Prostate gland (tissue), 2 donors: ENCODE results near the gene TMEM116. TPM values are rescaled to one million over a fixed set of nuclear protein-coding genes. Genes with fewer than 3 reads are reported as not detected.
"Not testable (repeated sequence)": the region's sequence is repeated elsewhere in the genome, so short reads cannot be mapped to it uniquely, and the experiment has no call there.

ENCODE experiments used
- DNase-seq: peaks from one replicate; pipeline ENCODE4 v3.0.0-alpha.2; 2019; ENCODE audit warnings: low spot score
- H3K27ac ChIP-seq, 2 donors: fragments of 200-600 bp; sonication (generic); 2 replicates each; pipeline ENCODE4 v1.5.1; 2017 to 2019
- H3K27me3 ChIP-seq: fragments of 200-600 bp; sonication (generic); replicated peaks from 2 replicates; pipeline ENCODE4 v1.5.1; 2019; ENCODE audit not compliant: insufficient read depth
- H3K36me3 ChIP-seq, 2 donors: fragments of 200-600 bp; sonication (generic); 1 replicate in 1 of 2; 2 replicates in 1 of 2; pipeline versions ENCODE4 v1.5.1 to v1.8.1; 2017 to 2019
- H3K4me1 ChIP-seq: fragments of 200-600 bp; sonication (generic); replicated peaks from 2 replicates; pipeline ENCODE4 v1.5.1; 2019
- H3K4me3 ChIP-seq, 2 donors: fragments of 200-600 bp; sonication (generic); 2 replicates each; pipeline ENCODE4 v1.5.1; 2017 to 2019
- H3K9me3 ChIP-seq: fragments of 200-600 bp; sonication (generic); 2 replicates; pipeline ENCODE4 v1.5.1; 2017
- POLR2A ChIP-seq: fragments of 450-650 bp; IDR thresholded peaks from one replicate; pipeline ENCODE4 v1.6.1; 2016; ENCODE audit warnings: antibody characterized with exemption, mild to moderate bottlenecking
- POLR2AphosphoS5 ChIP-seq: sonication (generic); formaldehyde crosslinking; IDR thresholded peaks from one replicate; pipeline ENCODE4 v1.6.1; 2017; ENCODE audit warnings: antibody characterized with exemption
- WGBS: methylation state at CpG from one replicate; pipeline ENCODE4 v1.1.5; 2018; 5-methylcytosine and 5-hydroxymethylcytosine counted together
- intact Hi-C: fragments of 100-400 bp; cut with DNase I; formaldehyde crosslinking; loops from one replicate; pipeline ENCODE4 v1.14.2; 2022
- total RNA-seq, 2 donors: library from RNA; depleted of rRNA; stranded (reverse); fragments of >200 nt; gene quantifications; one replicate each; pipeline ENCODE4 v1.1.0, GENCODE V29; 2016
- TF ChIP-seq, protein P1 (sequence below), 4 experiments: fragments of 200-600 bp in 2 of 4; fragments of 450-650 bp in 2 of 4; sonication (generic) in 2 of 4; IDR thresholded peaks; 1 replicate in 3 of 4; 2 replicates in 1 of 4; pipeline ENCODE4 v1.5.1; 2016 to 2019; ENCODE audit warnings: antibody characterized with exemption in 4 of 4, mild to moderate bottlenecking in 2 of 4, moderate library complexity in 2 of 4

TMEM116 gene
- 10 to 100 TPM in 1 of 2 donors, 1 to 10 TPM in 1; 5.5 to 16.8 TPM for total RNA-seq

- under 1% methylated on average over 39 of the region's 67 CpGs for WGBS
- H3K9me3 ChIP-seq: no peaks in the 10 kb centered on the region
- peak; percentile 100 for DNase-seq
- no peaks in the 10 kb centered on the region for H3K36me3 ChIP-seq
- H3K27me3 ChIP-seq: no peaks in the 10 kb centered on the region
- TF ChIP-seq, protein P1, sequence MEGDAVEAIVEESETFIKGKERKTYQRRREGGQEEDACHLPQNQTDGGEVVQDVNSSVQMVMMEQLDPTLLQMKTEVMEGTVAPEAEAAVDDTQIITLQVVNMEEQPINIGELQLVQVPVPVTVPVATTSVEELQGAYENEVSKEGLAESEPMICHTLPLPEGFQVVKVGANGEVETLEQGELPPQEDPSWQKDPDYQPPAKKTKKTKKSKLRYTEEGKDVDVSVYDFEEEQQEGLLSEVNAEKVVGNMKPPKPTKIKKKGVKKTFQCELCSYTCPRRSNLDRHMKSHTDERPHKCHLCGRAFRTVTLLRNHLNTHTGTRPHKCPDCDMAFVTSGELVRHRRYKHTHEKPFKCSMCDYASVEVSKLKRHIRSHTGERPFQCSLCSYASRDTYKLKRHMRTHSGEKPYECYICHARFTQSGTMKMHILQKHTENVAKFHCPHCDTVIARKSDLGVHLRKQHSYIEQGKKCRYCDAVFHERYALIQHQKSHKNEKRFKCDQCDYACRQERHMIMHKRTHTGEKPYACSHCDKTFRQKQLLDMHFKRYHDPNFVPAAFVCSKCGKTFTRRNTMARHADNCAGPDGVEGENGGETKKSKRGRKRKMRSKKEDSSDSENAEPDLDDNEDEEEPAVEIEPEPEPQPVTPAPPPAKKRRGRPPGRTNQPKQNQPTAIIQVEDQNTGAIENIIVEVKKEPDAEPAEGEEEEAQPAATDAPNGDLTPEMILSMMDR (IDR thresholded peaks at IDR 0.05): peak; percentile 47 to 85 (median 66)
- peak; percentile 96 for TF ChIP-seq POLR2AphosphoS5
- peak; percentile 86 for TF ChIP-seq POLR2A
- intact Hi-C loops: loop anchor here (5.0 kb wide), 1 partner anchor 66 kb away; no protein-coding TSS in a partner anchor
- peaks cover 4% of the 10 kb centered on the region for H3K4me1 ChIP-seq
- peak within 1 kb of the TSS; percentile 96 to 97 for H3K27ac ChIP-seq
- peak within 1 kb of the TSS; percentile 66 to 81 for H3K4me3 ChIP-seq
Observed at GRCh38 chr12:112012775-112013600, at the start of gene TMEM116, which contains the start of gene ERP29. Gene TMEM116, minus strand, starts transcription at chr12:112013165. Its CDS starts 7,895 bp downstream, at chr12:112005270. Gene ERP29, plus strand, starts transcription at chr12:112013426. Its CDS starts 40 bp downstream, at chr12:112013466.

GRCh38 chr12:112061137-112061536, 48.2 kb upstream of the TMEM116 start:
- WGBS: 90% methylated on average over 2 of the region's 2 CpGs
- peaks cover 2 to 5% of the 10 kb centered on the region in 2 donors for H3K36me3 ChIP-seq
- intact Hi-C loops: no loop called here
- no peak overlapping the region for H3K27ac ChIP-seq
- DNase-seq: no peak
- H3K9me3 ChIP-seq: no peaks in the 10 kb centered on the region
- TF ChIP-seq, protein P1 (IDR thresholded peaks at IDR 0.05): no peak
- TF ChIP-seq POLR2A: no peak
- no peak for TF ChIP-seq POLR2AphosphoS5
- H3K4me1 ChIP-seq: no peaks in the 10 kb centered on the region
- H3K27me3 ChIP-seq: no peaks in the 10 kb centered on the region
- H3K4me3 ChIP-seq: no peak overlapping the region

DNA sequence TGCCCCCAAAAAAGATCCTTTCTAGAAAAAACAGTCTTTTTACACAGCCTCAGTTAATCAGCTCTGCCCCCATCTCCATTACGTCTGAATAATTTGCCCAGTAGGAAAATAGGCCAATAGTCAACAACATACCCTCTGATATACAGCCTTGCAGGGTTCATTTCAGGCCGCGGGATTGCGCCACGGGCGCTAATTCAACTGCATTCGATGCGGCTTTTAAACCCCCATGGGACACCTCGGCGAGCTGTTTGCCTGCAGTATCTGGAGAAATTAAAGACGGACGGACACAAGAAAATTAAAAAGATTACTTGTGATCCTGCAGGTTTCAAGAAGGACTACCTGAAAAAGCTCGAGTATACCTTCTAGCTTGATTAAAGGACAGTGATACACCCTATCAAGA, 36.4 kb upstream of the TMEM116 start:
- no peak overlapping the region for H3K27ac ChIP-seq
- intact Hi-C loops: no loop called here
- no peaks in the 10 kb centered on the region for H3K36me3 ChIP-seq
- H3K27me3 ChIP-seq: no peaks in the 10 kb centered on the region
- H3K9me3 ChIP-seq: no peaks in the 10 kb centered on the region
- 95% methylated on average over 13 of the region's 13 CpGs for WGBS
- no peaks in the 10 kb centered on the region for H3K4me1 ChIP-seq
- no peak overlapping the region for H3K4me3 ChIP-seq
- TF ChIP-seq POLR2A (no peak), POLR2AphosphoS5 (no peak)
- TF ChIP-seq, protein P1 (IDR thresholded peaks at IDR 0.05): no peak
- DNase-seq: no peak

DNA sequence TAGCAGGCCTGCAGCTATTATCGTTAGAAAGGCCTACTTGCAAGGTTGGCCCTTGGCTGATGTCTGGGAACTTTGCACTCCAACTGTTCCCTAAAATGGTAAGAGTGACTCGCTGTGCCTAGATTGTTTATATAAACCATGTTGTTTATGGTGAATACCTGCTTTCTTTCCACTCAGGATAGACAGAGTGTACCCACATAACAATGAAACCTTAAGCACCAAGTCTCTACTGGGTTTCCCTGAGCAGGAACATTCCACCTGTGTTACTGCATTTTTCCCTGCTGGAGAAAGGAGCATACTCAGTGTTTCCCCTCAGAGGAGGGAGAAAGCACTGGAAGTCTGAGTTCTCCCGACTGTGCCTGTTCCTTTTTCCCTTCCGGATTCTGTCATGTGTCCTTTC, 33.0 kb upstream of the TMEM116 start:
- WGBS: 57% methylated on average over 4 of the region's 4 CpGs
- no peaks in the 10 kb centered on the region for H3K4me1 ChIP-seq
- peak; percentile 6 for DNase-seq
- no peaks in the 10 kb centered on the region for H3K9me3 ChIP-seq
- no peaks in the 10 kb centered on the region for H3K36me3 ChIP-seq
- TF ChIP-seq POLR2A (no peak), POLR2AphosphoS5 (peak; percentile 73)
- TF ChIP-seq, protein P1 (IDR thresholded peaks at IDR 0.05): no peak
- no peak overlapping the region for H3K4me3 ChIP-seq
- intact Hi-C loops: no loop called here
- no peaks in the 10 kb centered on the region for H3K27me3 ChIP-seq
- peak overlapping the region; percentile 6 to 67 for H3K27ac ChIP-seq

- H3K36me3 ChIP-seq, H3K27me3 ChIP-seq, H3K4me3 ChIP-seq, DNase-seq, H3K4me1 ChIP-seq, intact Hi-C loops, H3K27ac ChIP-seq, H3K9me3 ChIP-seq: not testable (repeated sequence)
- 96% methylated on average over 12 of the region's 12 CpGs for WGBS
Observed at GRCh38 chr12:112036614-112037013, 23.6 kb upstream of the TMEM116 start.
